ENCODE measurements around the gene PKD2. TPM values are rescaled to one million over a fixed set of nuclear protein-coding genes. Genes with fewer than 3 reads are reported as not detected.

The PKD2 gene
- total RNA-seq, 1 donor from 2014 or later, result 40.4 TPM

DNA sequence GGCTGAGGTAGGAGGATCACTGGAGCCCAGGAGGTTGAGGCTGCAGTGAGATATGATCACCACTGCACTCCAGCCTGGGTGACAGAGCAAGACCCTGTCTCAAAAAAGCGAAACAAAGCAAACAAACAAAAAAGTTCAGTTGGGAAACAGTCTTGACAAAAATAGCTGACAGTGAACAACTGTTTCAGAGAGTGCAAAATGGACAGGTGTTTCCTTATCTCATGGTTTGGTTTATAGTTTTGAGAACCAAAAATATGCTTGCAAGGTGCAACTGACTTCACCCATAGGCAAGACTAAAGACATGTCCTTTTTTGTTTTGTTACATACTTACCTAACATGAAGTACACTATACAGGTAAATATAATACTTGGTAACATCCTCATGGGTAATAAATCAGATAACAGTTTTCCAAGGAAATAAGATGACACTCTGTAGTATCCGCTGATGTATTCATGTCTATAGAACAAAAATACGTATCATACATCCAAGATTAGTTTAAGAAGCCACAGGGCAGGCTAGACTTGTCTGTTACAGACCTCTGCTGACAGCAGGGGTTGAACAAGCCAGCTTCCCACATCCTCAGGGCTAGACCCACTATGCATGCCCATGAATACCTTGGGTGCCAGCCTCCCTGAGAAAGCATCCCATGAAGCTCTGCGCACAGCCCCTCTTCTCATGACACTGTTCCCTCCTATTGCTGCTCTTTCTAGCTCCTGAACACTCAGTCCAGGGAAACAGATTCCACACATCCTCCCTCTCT, 91.7 kb downstream of the PKD2 start:
- H3K27me3 Mint-ChIP-seq (ENCODE audit: insufficient read depth, low read depth), result peaks cover 2% of the 10 kb centered on the region
- H3K4me1 Mint-ChIP-seq, result no peaks in the 10 kb centered on the region
- no peaks in the 10 kb centered on the region for H3K79me2 ChIP-seq (ENCODE audit: low read depth)
- no peak overlapping the region for H3K4me3 Mint-ChIP-seq
- H3K27me3 ChIP-seq, result no peaks in the 10 kb centered on the region
- H3K36me3 Mint-ChIP-seq, result no peaks in the 10 kb centered on the region
- no peak overlapping the region for H3K4me2 ChIP-seq
- H2AFZ ChIP-seq (replicated peaks), result peak overlapping the region; percentile 40
- no peaks in the 10 kb centered on the region for H3K4me1 ChIP-seq
- H3F3A ChIP-seq (ENCODE audit: low read depth), result no peaks in the 10 kb centered on the region
- H3K27ac Mint-ChIP-seq, result no peak overlapping the region
- TF ChIP-seq EZH2 (IDR thresholded peaks at IDR 0.05), result no peak
- TF ChIP-seq, protein P1, sequence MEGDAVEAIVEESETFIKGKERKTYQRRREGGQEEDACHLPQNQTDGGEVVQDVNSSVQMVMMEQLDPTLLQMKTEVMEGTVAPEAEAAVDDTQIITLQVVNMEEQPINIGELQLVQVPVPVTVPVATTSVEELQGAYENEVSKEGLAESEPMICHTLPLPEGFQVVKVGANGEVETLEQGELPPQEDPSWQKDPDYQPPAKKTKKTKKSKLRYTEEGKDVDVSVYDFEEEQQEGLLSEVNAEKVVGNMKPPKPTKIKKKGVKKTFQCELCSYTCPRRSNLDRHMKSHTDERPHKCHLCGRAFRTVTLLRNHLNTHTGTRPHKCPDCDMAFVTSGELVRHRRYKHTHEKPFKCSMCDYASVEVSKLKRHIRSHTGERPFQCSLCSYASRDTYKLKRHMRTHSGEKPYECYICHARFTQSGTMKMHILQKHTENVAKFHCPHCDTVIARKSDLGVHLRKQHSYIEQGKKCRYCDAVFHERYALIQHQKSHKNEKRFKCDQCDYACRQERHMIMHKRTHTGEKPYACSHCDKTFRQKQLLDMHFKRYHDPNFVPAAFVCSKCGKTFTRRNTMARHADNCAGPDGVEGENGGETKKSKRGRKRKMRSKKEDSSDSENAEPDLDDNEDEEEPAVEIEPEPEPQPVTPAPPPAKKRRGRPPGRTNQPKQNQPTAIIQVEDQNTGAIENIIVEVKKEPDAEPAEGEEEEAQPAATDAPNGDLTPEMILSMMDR (IDR thresholded peaks at IDR 0.05), result no peak
- TF ChIP-seq EZH2phosphoT487 (IDR thresholded peaks at IDR 0.05), result no peak
- H4K20me1 ChIP-seq (ENCODE audit: low read depth), result no peaks in the 10 kb centered on the region
- H3K36me3 ChIP-seq, result no peaks in the 10 kb centered on the region
- no peak overlapping the region for H3K4me3 ChIP-seq
- H3K9ac ChIP-seq, result no peak overlapping the region
- no peaks in the 10 kb centered on the region for H3K9me3 Mint-ChIP-seq
- no peak for DNase-seq (ENCODE audit: low spot score)
- H3K27ac ChIP-seq, result no peak overlapping the region
- H3K9me3 ChIP-seq (ENCODE audit: low read depth), result no peaks in the 10 kb centered on the region

- no peak overlapping the region for H3K27ac Mint-ChIP-seq
Measured at GRCh38 chr4:88101165-88101564, 93.7 kb downstream of the PKD2 start.

DNA sequence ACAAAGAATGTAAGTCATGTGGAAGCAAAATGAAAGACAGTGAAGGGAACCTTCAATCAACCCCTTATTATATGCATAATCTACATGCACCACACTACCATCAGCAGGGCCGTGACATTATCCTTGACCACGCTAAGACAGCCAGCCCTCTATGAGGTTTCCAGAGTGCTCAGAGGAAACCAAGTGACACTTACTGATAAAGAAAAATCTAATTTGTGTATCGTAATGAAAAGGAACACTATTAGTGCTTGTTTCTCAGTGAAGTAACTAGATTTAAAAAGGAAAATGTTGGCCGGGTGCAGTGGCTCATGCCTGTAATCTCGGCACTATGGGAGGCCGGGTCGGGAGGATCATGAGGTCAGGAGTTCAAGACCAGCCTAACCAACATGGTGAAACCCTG, 94.6 kb downstream of the PKD2 start:
- Mint-ChIP-seq H3K27me3 (ENCODE audit: insufficient read depth, low read depth) (peaks cover 2% of the 10 kb centered on the region), H3K27ac (no peak overlapping the region), H3K9me3 (no peaks in the 10 kb centered on the region), H3K36me3 (no peaks in the 10 kb centered on the region), H3K4me3 (no peak overlapping the region), H3K4me1 (no peaks in the 10 kb centered on the region)
- H3K9me3 ChIP-seq (ENCODE audit: low read depth), result no peaks in the 10 kb centered on the region
- no peak overlapping the region for H3K4me3 ChIP-seq
- H2AFZ ChIP-seq (replicated peaks), result no peak overlapping the region
- H4K20me1 ChIP-seq (ENCODE audit: low read depth), result no peaks in the 10 kb centered on the region
- H3K36me3 ChIP-seq, result no peaks in the 10 kb centered on the region
- H3K79me2 ChIP-seq (ENCODE audit: low read depth), result no peaks in the 10 kb centered on the region
- H3F3A ChIP-seq (ENCODE audit: low read depth), result no peaks in the 10 kb centered on the region
- DNase-seq (ENCODE audit: low spot score), result no peak
- no peak overlapping the region for H3K9ac ChIP-seq
- TF ChIP-seq EZH2phosphoT487 (IDR thresholded peaks at IDR 0.05), result no peak
- TF ChIP-seq, protein P1 (IDR thresholded peaks at IDR 0.05), result no peak
- no peak for TF ChIP-seq EZH2 (IDR thresholded peaks at IDR 0.05)
- no peaks in the 10 kb centered on the region for H3K27me3 ChIP-seq
- no peaks in the 10 kb centered on the region for H3K4me1 ChIP-seq
- no peak overlapping the region for H3K27ac ChIP-seq
- no peak overlapping the region for H3K4me2 ChIP-seq

More at GRCh38 chr4:88101165-88101564, 93.7 kb downstream of the PKD2 start:
- no peak overlapping the region for H2AFZ ChIP-seq (replicated peaks)
- H3F3A ChIP-seq (ENCODE audit: low read depth), result no peaks in the 10 kb centered on the region
- Mint-ChIP-seq H3K27me3 (ENCODE audit: insufficient read depth, low read depth) (peaks cover 2% of the 10 kb centered on the region), H3K4me3 (no peak overlapping the region), H3K36me3 (no peaks in the 10 kb centered on the region), H3K4me1 (no peaks in the 10 kb centered on the region), H3K9me3 (no peaks in the 10 kb centered on the region)
- H3K36me3 ChIP-seq, result no peaks in the 10 kb centered on the region
- no peaks in the 10 kb centered on the region for H3K9me3 ChIP-seq (ENCODE audit: low read depth)
- H3K27me3 ChIP-seq, result no peaks in the 10 kb centered on the region
- DNase-seq (ENCODE audit: low spot score), result no peak
- TF ChIP-seq EZH2 (IDR thresholded peaks at IDR 0.05) (no peak), EZH2phosphoT487 (IDR thresholded peaks at IDR 0.05) (no peak)
- TF ChIP-seq, protein P1 (IDR thresholded peaks at IDR 0.05), result no peak
- no peak overlapping the region for H3K4me2 ChIP-seq
- no peaks in the 10 kb centered on the region for H3K4me1 ChIP-seq
- no peak overlapping the region for H3K4me3 ChIP-seq
- H4K20me1 ChIP-seq (ENCODE audit: low read depth), result no peaks in the 10 kb centered on the region
- H3K27ac ChIP-seq, result no peak overlapping the region
- no peak overlapping the region for H3K9ac ChIP-seq
- no peaks in the 10 kb centered on the region for H3K79me2 ChIP-seq (ENCODE audit: low read depth)

Measured in neural progenitor cell (in vitro differentiated cells).